22Rv1 (cell line): ENCODE results near the gene PIP4K2C.

Experiments
- H3K27ac ChIP-seq: fragments of 450-650 bp; 2 replicates; pipeline ENCODE4 v1.5.1; 2017
- CTCF ChIP-seq: fragments of 450-650 bp; IDR thresholded peaks from 2 replicates; pipeline ENCODE4 v1.5.1; 2017; ENCODE audit warnings: mild to moderate bottlenecking
- ZFX ChIP-seq: fragments of 450-650 bp; IDR thresholded peaks from 2 replicates; pipeline ENCODE4 v1.6.1; 2017; ENCODE audit warnings: antibody characterized with exemption, borderline replicate concordance

Gene PIP4K2C

DNA sequence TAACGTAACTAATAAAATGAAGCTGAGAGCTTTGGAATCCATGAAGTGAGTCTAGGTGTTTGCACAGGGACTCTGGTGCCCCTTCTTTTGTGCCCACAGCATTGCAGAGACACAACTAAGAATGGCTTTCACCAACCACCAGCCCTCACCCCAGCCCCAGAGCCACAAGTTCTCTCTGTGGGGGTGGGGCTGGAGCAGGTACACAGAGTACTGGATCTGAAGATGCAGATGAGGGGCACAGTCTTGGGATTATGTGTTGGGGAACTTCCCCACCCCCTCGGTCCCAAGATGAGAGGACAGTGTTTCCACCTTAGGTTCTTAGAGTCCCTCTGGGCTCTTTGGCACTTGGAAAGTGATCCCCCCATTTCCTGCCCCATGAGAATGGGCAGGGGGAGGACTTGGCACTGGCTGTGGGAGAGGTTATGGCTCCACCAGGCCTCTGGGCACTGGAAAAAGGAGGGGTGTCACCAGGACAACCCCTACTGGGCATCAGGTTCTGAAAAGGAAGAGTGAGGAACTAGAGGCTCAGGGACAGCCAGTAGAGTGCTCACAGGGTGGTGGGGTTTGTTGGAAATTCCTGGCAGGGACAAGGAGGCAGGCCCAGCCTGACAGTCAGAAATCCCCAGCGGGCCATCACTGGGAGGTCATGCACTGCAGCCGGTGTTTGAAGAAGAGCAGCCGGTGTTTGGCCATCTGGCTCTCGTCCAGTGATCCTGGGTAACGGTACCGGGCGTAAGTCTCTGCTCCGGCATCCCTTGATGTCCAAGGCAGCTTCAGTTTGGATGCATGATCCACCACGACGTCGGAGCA is 35.3 kb downstream of the PIP4K2C start:
- no peak overlapping the region for H3K27ac ChIP-seq
- no peak for TF ChIP-seq CTCF
- no peak for TF ChIP-seq ZFX

GRCh38 chr12:57626921-57627445 is 36.0 kb downstream of the PIP4K2C start:
- no peak overlapping the region for H3K27ac ChIP-seq
- TF ChIP-seq CTCF, result no peak
- TF ChIP-seq ZFX, result no peak

- TF ChIP-seq ZFX, result no peak
- TF ChIP-seq CTCF, result no peak
Observed at GRCh38 chr12:57627501-57628279, 36.7 kb downstream of the PIP4K2C start.

GRCh38 chr12:57628280-57629191 is 37.5 kb downstream of the PIP4K2C start:
- H3K27ac ChIP-seq, result no peak overlapping the region
- TF ChIP-seq ZFX (no peak), CTCF (no peak)

More at GRCh38 chr12:57627501-57628279, 36.7 kb downstream of the PIP4K2C start:
- H3K27ac ChIP-seq, result no peak overlapping the region

DNA sequence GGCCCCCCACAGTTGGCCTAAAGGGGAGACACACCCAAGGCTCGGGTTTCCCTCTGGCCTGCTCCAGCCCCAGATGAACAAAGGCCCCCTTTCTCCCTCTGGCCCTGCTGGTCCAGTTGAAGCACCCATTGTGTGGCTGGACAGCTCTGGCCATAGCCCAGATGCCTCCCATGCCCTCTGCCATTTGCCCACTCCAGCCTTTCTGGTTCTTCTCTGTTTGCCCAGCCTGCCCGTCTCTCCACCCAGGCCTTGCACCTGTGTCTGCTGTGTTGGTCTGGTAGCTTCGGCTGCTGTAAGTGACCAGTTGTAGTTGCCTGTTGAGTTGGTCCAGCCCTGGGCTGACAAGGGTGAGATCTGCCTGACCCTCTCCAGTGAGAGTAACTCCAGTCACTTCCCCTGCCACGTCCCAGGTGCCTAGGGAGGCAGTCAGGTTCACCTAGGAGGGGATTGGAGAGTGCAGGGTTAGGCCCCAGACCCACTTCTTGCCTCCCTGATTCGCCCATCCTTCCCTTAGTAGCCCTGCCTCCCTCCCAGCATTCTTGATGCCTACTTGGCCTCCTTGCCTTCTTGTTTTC is 39.0 kb downstream of the PIP4K2C start:
- no peak overlapping the region for H3K27ac ChIP-seq
- TF ChIP-seq CTCF (no peak), ZFX (no peak)

- H3K27ac ChIP-seq, result no peak overlapping the region
- TF ChIP-seq ZFX (no peak), CTCF (no peak)
Observed at GRCh38 chr12:57630891-57631433, 40.0 kb downstream of the PIP4K2C start.
